ENCODE measurements around the gene PTPN14.
"Not testable (repeated sequence)": the region's sequence is repeated elsewhere in the genome, so short reads cannot be mapped to it uniquely, and the experiment has no call there.

- not testable (repeated sequence) for TF ChIP-seq CTCF (IDR thresholded peaks at IDR 0.05; ENCODE audit: poor library complexity, severe bottlenecking); EZH2 (IDR thresholded peaks at IDR 0.05; ENCODE audit: borderline replicate concordance, insufficient read depth, low read length, poor library complexity, severe bottlenecking); EP300 (conservative IDR thresholded peaks at IDR 0.05; ENCODE audit: poor library complexity, severe bottlenecking)
Measured at GRCh38 chr1:214394569-214394968, 156.8 kb downstream of the PTPN14 start.

All from neural cell (in vitro differentiated cells).